Activated T-cell treated with anti-CD3 and anti-CD28 coated beads, Interleukin-2, amount 50 U/mL, for 24 hours (primary cell): ENCODE measurements around the gene USP24.
"Not testable (repeated sequence)": the region's sequence is repeated elsewhere in the genome, so short reads cannot be mapped to it uniquely, and the experiment has no call there.

Experiments
- DNase-seq: peaks from one replicate; pipeline ENCODE4 v3.0.0-alpha.2; 2020
- H3K27ac Mint-ChIP-seq: 2 replicates; pipeline ENCODE4 v1.8.0; 2020; ENCODE audit warnings: mild to moderate bottlenecking, mixed read lengths
- H3K27me3 Mint-ChIP-seq: 2 replicates; pipeline ENCODE4 v1.8.0; 2020; ENCODE audit warnings: mixed read lengths
- H3K36me3 Mint-ChIP-seq: 2 replicates; pipeline ENCODE4 v1.8.0; 2020; ENCODE audit warnings: low read depth, mixed read lengths
- H3K4me1 Mint-ChIP-seq: 2 replicates; pipeline ENCODE4 v1.8.0; 2020; ENCODE audit warnings: low read depth, mixed read lengths
- H3K4me3 Mint-ChIP-seq: 2 replicates; pipeline ENCODE4 v1.8.0; 2020; ENCODE audit warnings: mild to moderate bottlenecking, moderate library complexity, mixed read lengths
- H3K9me3 Mint-ChIP-seq: 2 replicates; pipeline ENCODE4 v1.8.0; 2020; ENCODE audit warnings: mixed read lengths

The USP24 gene

GRCh38 chr1:55196433-55197035, 18.6 kb downstream of the USP24 start:
- DNase-seq, result no peak
- Mint-ChIP-seq H3K27me3 (no peaks in the 10 kb centered on the region), H3K27ac (peak overlapping the region; percentile 89), H3K4me3 (no peak overlapping the region), H3K9me3 (no peaks in the 10 kb centered on the region), H3K36me3 (peaks cover 54% of the 10 kb centered on the region), H3K4me1 (peaks cover 77% of the 10 kb centered on the region)

GRCh38 chr1:55195521-55196233, 19.5 kb downstream of the USP24 start:
- Mint-ChIP-seq H3K27me3 (no peaks in the 10 kb centered on the region), H3K4me1 (peaks cover 71% of the 10 kb centered on the region), H3K27ac (peak overlapping the region; percentile 89), H3K9me3 (no peaks in the 10 kb centered on the region), H3K36me3 (peaks cover 48% of the 10 kb centered on the region), H3K4me3 (peak overlapping the region; percentile 20)
- DNase-seq, result no peak

GRCh38 chr1:55194851-55195250, 20.3 kb downstream of the USP24 start:
- Mint-ChIP-seq H3K9me3 (no peaks in the 10 kb centered on the region), H3K4me1 (peaks cover 71% of the 10 kb centered on the region)

GRCh38 chr1:55192093-55192492, 23.1 kb downstream of the USP24 start:
- no peak overlapping the region for H3K4me3 Mint-ChIP-seq
- peaks cover 69% of the 10 kb centered on the region for H3K4me1 Mint-ChIP-seq
- DNase-seq, result no peak
- no peaks in the 10 kb centered on the region for H3K27me3 Mint-ChIP-seq
- no peaks in the 10 kb centered on the region for H3K9me3 Mint-ChIP-seq
- peaks cover 38% of the 10 kb centered on the region for H3K36me3 Mint-ChIP-seq
- H3K27ac Mint-ChIP-seq, result no peak overlapping the region

More at GRCh38 chr1:55194851-55195250, 20.3 kb downstream of the USP24 start:
- no peak overlapping the region for H3K4me3 Mint-ChIP-seq
- no peak for DNase-seq
- peaks cover 44% of the 10 kb centered on the region for H3K36me3 Mint-ChIP-seq
- H3K27ac Mint-ChIP-seq, result peak overlapping the region; percentile 89
- H3K27me3 Mint-ChIP-seq, result no peaks in the 10 kb centered on the region

DNA sequence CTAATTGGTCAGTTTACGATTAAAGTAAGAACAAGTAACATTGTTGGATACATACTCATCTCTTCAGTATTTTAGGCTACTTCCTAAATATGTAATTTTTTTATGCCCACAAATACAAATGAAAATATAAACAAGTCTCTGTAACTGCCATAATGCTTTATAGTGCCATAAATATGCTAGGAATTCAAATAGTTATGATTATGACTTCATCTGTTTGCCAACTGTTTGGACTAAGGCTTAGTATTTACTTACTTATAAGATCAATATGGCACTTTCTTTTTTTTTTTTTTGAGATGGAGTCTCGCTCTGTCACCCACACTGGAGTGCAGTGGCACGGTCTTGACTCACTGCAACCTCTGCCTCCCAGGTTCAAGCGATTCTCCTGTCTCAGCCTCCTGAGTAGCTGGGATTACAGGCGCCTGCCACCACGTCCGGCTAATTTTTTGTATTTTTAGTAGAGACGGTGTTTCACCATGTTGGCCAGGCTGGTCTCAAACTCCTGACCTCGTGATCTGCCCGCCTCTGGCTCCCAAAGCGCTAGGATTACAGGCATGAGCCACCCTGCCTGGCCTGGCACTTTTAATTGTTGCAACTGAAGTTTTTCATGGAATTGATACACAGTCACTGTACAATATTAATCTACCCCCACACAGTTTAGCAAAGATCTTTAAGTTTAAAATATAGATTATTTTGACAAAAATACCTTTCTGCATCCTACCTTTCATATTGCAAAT, 23.8 kb downstream of the USP24 start:
- H3K4me1 Mint-ChIP-seq, result peaks cover 69% of the 10 kb centered on the region
- DNase-seq, H3K27me3 Mint-ChIP-seq, H3K27ac Mint-ChIP-seq, H3K4me3 Mint-ChIP-seq, H3K9me3 Mint-ChIP-seq: not testable (repeated sequence)
- H3K36me3 Mint-ChIP-seq, result peaks cover 43% of the 10 kb centered on the region

- DNase-seq, result no peak
- Mint-ChIP-seq H3K9me3 (peaks cover 8% of the 10 kb centered on the region), H3K4me1 (peaks cover 67% of the 10 kb centered on the region), H3K36me3 (peaks cover 48% of the 10 kb centered on the region), H3K27me3 (no peaks in the 10 kb centered on the region), H3K4me3 (no peak overlapping the region), H3K27ac (no peak overlapping the region)
These were observed 25.1 kb downstream of the USP24 start for GRCh38 chr1:55190109-55190508.

GRCh38 chr1:55188909-55189308, 26.3 kb downstream of the USP24 start:
- DNase-seq, result no peak
- peaks cover 60% of the 10 kb centered on the region for H3K4me1 Mint-ChIP-seq
- H3K27me3 Mint-ChIP-seq, result no peaks in the 10 kb centered on the region
- no peak overlapping the region for H3K4me3 Mint-ChIP-seq
- H3K9me3 Mint-ChIP-seq, result peaks cover 15% of the 10 kb centered on the region
- peak overlapping the region; percentile 68 for H3K27ac Mint-ChIP-seq
- peaks cover 48% of the 10 kb centered on the region for H3K36me3 Mint-ChIP-seq

DNA sequence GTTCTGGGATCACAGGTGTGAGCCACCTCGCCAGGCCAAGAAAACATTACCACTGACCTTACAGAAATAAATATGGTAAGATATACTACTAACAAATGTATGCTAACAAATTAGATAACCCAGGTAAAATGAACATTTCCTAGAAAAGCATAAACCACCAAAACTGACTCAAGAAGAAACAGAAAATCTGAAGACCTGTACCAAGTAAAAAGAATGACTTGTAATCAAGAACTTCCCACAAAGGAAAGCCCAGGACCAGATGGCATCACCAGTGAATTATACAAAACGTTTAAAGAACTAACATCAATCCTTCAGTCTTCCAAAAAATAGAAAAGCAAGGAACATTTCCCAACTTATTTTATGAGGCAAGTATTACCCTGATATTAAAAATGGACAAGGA, 29.3 kb downstream of the USP24 start:
- Mint-ChIP-seq H3K9me3 (peaks cover 17% of the 10 kb centered on the region), H3K36me3 (peaks cover 55% of the 10 kb centered on the region), H3K4me3 (no peak overlapping the region), H3K4me1 (peaks cover 62% of the 10 kb centered on the region), H3K27ac (peak overlapping the region; percentile 85), H3K27me3 (no peaks in the 10 kb centered on the region)
- no peak for DNase-seq

DNA sequence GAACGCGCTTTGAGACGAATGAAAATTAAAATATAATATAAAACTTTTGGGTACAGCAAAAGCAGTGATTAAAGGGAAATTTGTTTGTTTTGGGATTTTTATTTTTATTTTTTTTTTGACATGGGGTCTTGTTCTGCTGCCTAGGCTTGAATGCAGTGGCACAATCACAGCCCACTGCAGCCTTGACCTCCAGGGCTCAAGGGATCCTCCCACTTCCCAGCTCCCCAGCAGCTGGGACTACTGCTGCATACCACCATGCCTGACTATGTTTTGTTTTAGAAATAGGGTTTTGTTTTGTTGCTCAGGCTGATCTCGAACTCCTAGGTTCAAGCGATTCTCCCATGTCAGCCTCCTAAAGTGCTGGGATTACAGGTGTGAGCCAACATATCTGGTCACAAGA, 30.3 kb downstream of the USP24 start:
- H3K4me1 Mint-ChIP-seq, result peaks cover 65% of the 10 kb centered on the region
- DNase-seq, result no peak
- peak overlapping the region; percentile 16 for H3K27ac Mint-ChIP-seq
- peaks cover 17% of the 10 kb centered on the region for H3K9me3 Mint-ChIP-seq
- no peaks in the 10 kb centered on the region for H3K27me3 Mint-ChIP-seq
- H3K4me3 Mint-ChIP-seq, result no peak overlapping the region
- peaks cover 53% of the 10 kb centered on the region for H3K36me3 Mint-ChIP-seq

GRCh38 chr1:55181666-55182065, 33.5 kb downstream of the USP24 start:
- no peaks in the 10 kb centered on the region for H3K27me3 Mint-ChIP-seq
- no peak overlapping the region for H3K4me3 Mint-ChIP-seq
- DNase-seq, result no peak
- H3K9me3 Mint-ChIP-seq, result peaks cover 17% of the 10 kb centered on the region
- H3K27ac Mint-ChIP-seq, result no peak overlapping the region
- peaks cover 58% of the 10 kb centered on the region for H3K4me1 Mint-ChIP-seq
- peaks cover 52% of the 10 kb centered on the region for H3K36me3 Mint-ChIP-seq

GRCh38 chr1:55180075-55180670, 35.0 kb downstream of the USP24 start:
- Mint-ChIP-seq H3K9me3 (peaks cover 10% of the 10 kb centered on the region), H3K4me1 (peaks cover 46% of the 10 kb centered on the region), H3K27ac (peak overlapping the region; percentile 41), H3K27me3 (no peaks in the 10 kb centered on the region), H3K4me3 (no peak overlapping the region), H3K36me3 (peaks cover 52% of the 10 kb centered on the region)
- no peak for DNase-seq

GRCh38 chr1:55179177-55179835, 35.9 kb downstream of the USP24 start:
- H3K4me3 Mint-ChIP-seq, result no peak overlapping the region
- no peak for DNase-seq
- H3K9me3 Mint-ChIP-seq, result peaks cover 4% of the 10 kb centered on the region
- H3K27ac Mint-ChIP-seq, result peak overlapping the region; percentile 13
- H3K27me3 Mint-ChIP-seq, result no peaks in the 10 kb centered on the region
- peaks cover 45% of the 10 kb centered on the region for H3K36me3 Mint-ChIP-seq
- H3K4me1 Mint-ChIP-seq, result peaks cover 41% of the 10 kb centered on the region

DNA sequence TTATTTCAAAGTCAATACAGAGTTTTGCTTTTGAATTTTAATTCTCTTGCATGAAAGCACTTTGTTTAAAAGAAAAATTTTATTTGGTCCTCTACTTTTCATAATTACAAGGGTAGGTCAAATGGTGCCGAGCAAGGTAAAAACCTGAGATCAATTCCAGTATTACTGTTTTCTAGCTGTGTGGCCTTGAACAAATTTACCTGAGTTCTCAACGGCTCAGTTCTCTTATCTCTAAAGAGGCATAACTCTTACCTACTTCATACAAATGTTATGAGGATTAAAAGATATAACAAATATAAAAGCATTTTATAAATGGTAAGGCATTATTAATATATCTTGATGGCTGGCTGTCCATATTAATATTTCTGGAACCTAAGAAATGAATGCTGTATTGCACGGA, 42.5 kb downstream of the USP24 start:
- Mint-ChIP-seq H3K27me3 (no peaks in the 10 kb centered on the region), H3K4me1 (peaks cover 42% of the 10 kb centered on the region), H3K4me3 (no peak overlapping the region), H3K9me3 (no peaks in the 10 kb centered on the region), H3K27ac (no peak overlapping the region), H3K36me3 (peaks cover 73% of the 10 kb centered on the region)
- DNase-seq, result no peak

DNA sequence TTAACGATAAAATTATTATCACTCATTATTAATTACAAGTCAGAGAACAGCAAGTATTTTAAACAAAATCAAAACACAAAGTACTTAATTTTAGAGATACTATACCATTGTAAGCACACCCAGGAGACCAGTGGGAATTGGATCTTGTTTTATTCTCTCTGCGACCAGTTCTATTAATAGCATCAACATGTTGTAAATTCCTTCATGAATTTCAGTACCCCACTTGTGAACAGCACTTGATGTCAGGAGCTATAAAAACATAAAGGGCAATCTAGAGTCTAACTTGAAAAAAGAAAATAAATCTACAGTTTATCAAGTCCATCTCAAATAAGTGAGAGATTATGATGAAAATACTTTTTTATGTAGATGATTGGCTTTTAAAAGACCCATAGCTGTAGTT, 42.9 kb downstream of the USP24 start:
- peaks cover 46% of the 10 kb centered on the region for H3K4me1 Mint-ChIP-seq
- peaks cover 77% of the 10 kb centered on the region for H3K36me3 Mint-ChIP-seq
- no peaks in the 10 kb centered on the region for H3K9me3 Mint-ChIP-seq
- H3K27ac Mint-ChIP-seq, result no peak overlapping the region
- H3K27me3 Mint-ChIP-seq, result no peaks in the 10 kb centered on the region
- no peak overlapping the region for H3K4me3 Mint-ChIP-seq
- no peak for DNase-seq
